GM21526 (cell line): ENCODE results near the gene CTIF.
"Not testable (repeated sequence)": the region's sequence is repeated elsewhere in the genome, so short reads cannot be mapped to it uniquely, and the experiment has no call there.

Experiments used
- ATAC-seq: cut with Tn5 transposase; IDR thresholded peaks from one replicate; pipeline ENCODE4 v1.9.1; 2021; ENCODE audit warnings: moderate library complexity; ENCODE audit not compliant: unreplicated experiment, low FRiP score

Gene CTIF

GRCh38 chr18:48868468-48869466, 329.9 kb downstream of the CTIF start:
- peak; percentile 81 for ATAC-seq

GRCh38 chr18:48869591-48869990, 330.8 kb downstream of the CTIF start:
- no peak for ATAC-seq

DNA sequence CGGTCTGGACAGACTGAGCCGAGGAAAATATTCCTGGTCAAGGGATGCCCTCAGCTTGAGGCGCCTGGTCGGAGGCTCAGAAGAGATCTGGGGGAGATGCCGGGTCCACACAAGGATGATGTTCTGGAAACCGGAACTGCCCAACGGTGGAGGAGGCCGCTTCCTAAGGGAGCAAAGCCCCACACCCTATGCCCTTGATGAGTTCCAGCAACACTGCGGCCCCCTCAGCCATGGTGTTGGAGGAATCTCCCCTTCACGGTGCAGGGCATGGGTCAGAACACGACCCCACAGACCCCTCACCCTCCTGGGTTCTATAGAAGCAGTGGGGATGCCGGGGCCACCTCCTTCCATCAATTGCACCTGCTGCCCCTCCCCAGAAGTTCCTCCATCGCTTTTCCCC, 332.1 kb downstream of the CTIF start:
- ATAC-seq: not testable (repeated sequence)

GRCh38 chr18:48871391-48872166, 332.7 kb downstream of the CTIF start:
- no peak for ATAC-seq

DNA sequence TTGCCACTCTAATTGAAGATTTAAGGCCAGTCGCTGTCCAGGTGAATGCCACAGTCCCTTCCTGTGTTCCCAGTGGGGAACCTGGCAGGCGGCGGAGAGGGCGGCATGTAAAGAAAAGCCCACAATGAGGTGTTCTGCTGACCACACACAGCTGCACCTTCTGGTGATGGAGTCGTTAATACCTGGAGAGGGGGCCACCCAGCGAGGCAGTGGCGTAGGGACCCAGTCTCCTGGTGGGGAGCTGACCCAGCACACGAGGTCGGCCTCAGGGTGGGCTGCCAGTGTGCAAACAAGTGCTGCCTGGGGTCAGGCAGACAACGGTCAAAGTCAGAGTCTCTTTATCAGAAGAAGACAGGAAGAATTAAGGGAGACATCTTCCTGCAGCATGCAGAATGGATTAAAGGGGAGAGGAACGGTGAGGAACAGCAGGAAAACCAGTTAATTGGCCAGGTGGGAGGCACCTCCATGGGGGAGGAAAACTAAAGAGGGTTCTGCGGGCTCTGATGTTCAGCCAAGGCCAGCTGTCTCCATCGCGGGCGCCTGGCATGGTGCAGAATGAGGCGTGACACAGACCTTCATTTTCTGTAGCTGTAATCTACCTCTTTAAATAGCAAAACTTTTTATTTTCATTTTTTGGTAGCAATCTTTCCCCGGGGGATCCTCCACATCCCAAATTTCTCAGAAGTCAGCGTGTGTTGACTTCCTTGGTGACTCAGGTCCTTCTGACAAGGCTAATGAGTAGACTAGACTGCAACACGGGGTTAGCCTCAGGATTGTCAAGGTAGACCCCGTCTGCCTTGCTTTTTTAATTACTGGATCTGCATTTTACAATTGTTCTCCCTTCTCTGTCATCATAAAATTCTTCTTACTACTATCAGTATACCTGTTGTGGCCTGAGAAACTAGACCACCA, 333.7 kb downstream of the CTIF start:
- ATAC-seq: no peak

DNA sequence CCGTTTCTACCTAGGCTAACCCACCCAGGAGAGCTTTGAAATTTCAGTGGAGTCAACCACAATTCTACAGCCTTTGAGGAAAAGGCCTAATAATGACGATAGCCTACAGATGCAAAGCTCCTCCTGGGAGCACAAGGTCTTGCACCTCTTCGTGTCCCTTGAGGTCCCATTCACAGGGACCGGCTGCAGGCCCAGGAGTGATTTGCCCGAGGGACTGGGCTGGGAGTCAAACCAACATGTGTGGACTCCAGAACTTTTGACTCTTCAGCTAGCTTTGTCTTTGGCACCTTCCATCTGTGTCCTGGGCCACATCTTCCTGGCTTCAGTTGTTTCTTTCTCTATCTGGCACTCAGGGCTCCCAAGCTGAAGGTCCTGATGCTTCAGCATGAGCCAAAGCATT, 335.4 kb downstream of the CTIF start:
- no peak for ATAC-seq

DNA sequence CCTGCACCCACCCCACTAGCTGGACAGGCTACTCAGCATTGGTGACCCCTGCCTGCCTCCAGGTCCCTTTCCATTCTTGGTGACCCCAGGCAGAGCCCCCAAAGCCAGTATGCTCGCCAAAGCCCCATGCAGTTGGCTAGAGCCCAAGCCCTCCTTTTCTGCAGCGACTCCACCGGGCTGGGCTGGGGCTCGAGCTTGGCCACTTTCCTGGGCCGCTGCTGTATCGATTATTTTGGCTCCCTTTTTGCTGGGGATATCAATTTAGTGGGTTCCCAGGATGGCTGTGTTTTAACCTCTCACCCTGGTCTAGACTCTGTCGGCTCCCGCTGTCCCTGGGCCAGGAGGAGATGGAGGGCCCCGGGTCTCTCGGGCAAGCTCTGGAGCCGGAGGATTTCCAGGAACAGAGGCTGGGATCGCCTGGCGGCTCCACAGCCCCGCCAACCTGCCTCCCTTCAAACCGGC, 335.9 kb downstream of the CTIF start:
- no peak for ATAC-seq

DNA sequence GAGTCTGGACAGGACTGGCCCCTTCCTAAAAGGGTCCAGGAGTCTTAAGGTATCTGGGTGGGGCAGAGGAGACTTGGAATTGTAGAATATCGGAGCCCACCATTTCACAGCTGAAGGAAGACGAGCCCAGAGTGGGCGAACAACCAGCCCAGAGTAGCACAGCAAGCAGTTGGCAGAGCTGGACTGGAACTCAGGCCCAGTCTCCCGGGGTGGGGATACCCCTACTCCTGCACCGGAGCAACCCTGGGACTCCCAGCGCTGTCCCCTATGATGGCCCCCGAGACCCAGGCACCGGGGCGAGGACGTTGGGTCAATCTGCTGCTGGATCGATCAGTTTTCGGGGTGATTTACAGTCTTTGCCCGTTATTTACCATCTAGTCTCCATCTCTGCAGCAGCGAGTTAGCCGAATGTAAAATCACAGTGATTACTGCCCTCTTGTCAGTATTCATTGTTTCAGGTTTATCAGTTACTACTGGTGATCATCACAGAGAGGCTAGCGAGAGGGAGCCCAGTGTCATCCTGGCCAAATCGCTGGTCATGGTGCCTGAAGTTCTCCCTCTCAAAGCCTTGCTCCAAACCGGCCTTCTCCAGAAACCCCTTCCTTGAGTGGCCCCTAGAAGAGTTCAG, 336.6 kb downstream of the CTIF start:
- no peak for ATAC-seq

GRCh38 chr18:48875942-48876511, 337.2 kb downstream of the CTIF start:
- ATAC-seq: no peak

DNA sequence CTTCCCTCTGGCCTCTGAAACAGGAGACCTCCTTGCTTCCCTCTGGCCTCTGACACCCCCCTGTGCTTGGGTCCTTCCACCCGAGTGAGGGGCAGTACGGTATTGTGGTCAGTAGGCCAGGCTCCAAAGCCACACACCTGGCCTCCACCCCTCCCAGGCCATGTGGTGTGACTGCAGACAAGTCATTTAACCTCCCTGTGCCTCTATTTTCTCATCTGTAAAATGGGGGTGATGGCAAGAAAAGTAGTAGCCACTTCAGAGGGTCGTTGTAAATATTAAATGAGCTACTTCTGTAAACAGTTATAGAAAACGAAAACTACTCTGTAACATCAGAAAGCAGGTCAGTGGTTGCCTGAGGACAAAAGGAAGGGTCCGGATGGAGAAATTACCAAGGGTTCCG, 337.8 kb downstream of the CTIF start:
- no peak for ATAC-seq

GRCh38 chr18:48877941-48878340, 339.1 kb downstream of the CTIF start:
- no peak for ATAC-seq

DNA sequence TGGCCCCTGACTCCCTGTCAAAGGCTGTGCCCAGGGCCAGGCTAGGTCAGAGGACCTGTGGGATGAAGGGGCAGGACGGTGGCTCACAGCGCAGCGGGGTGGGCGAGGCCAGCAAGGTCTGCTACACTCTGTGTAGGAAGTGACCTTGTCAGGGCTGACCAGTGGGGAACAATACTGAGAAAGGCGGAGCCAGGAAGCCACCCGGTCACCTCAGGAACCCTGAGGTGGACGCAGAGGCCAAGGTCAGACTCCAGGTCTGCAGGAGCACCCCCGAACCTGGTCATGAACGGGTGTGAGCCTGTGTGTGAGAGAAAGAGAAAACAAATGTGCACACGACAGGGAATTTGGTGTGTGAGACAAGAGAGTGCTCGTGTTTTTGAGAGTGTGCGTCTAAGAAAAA, 339.6 kb downstream of the CTIF start:
- no peak for ATAC-seq

- ATAC-seq: no peak
These were observed 340.2 kb downstream of the CTIF start for GRCh38 chr18:48879008-48879431.

DNA sequence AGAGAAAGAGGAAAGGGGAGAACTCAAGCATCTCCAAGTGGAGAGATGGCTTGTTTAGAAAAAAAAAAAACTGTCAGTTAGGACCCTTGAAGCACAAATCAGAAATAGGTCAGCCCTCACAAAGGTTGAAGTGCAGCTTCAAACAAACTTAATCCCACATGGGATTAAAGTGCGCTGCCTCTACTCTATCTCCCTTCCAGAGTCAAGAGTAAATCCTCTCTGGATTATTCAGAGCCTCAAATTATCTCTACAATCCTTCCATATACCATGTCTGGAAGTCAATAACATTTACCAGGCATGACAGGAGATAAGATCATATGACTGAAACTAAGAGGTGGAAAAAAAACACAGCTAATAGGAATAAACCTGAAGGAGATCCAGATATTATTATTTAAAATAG, 342.1 kb downstream of the CTIF start:
- ATAC-seq: no peak

- no peak for ATAC-seq
These were observed 343.5 kb downstream of the CTIF start for GRCh38 chr18:48882379-48882778.

DNA sequence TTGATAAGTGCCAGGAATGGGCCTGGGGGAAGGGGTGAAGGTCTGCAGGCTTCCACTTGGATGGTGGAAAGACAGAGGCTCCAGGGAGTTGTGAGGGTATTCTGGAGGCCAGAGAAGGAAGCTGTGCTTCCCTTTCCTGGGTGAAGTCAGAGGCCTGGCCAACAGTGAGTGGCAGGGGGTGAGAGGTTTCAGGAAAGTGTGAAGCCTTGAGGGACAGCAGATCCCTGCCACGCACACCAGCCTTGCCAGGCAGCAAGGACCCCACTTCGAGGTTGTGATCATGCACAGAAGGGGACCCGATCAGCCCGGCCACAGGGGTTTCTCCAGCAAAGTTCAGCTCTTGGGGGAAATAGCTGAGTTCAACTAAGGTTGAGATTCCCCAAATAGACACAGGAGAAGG, 345.5 kb downstream of the CTIF start:
- ATAC-seq: no peak

- no peak for ATAC-seq
These were observed 345.9 kb downstream of the CTIF start for GRCh38 chr18:48884771-48885170.

- ATAC-seq: no peak
These were observed 346.6 kb downstream of the CTIF start for GRCh38 chr18:48885266-48885923.

GRCh38 chr18:48885924-48886400, 347.1 kb downstream of the CTIF start:
- ATAC-seq: no peak
